Breast epithelium (tissue), 3 donors: ENCODE results near the gene NTSR1.

Source experiments
- CTCF ChIP-seq, 3 donors: fragments of 450-650 bp; IDR thresholded peaks; one replicate each; pipeline ENCODE4 v1.5.1; 2016 to 2017; ENCODE audit warnings: antibody characterized with exemption in 3 of 3, mild to moderate bottlenecking in 3 of 3, moderate library complexity in 3 of 3
- POLR2A ChIP-seq: fragments of 450-650 bp; IDR thresholded peaks from one replicate; pipeline ENCODE4 v1.6.1; 2016; ENCODE audit warnings: antibody characterized with exemption, mild to moderate bottlenecking, moderate library complexity

- TF ChIP-seq POLR2A (no peak), CTCF (IDR thresholded peaks at IDR 0.05) (no peak)
Measured at GRCh38 chr20:62768551-62769287, 60.1 kb downstream of the NTSR1 start.
